Astrocyte (in vitro differentiated cells and primary cell): ENCODE measurements around the gene PACS2. TPM values are rescaled to one million over a fixed set of nuclear protein-coding genes. Genes with fewer than 3 reads are reported as not detected.

ENCODE experiments used
- DNase-seq: peaks from one replicate; pipeline ENCODE4 v3.0.0-alpha.2; 2010; ENCODE audit warnings: low read depth
- FAIRE-seq: peaks from 2 replicates; lab custom pipeline; 2011; peaks lifted over from hg19 to GRCh38; lab: Jason Lieb, UNC
- H2AFZ ChIP-seq: 2 replicates; pipeline ENCODE4 v1.6.0; 2012; ENCODE audit warnings: low read depth, low read length, inconsistent platforms
- H3K27ac ChIP-seq: 2 replicates; pipeline ENCODE4 v1.5.1; 2011; ENCODE audit warnings: low read depth, low read length, inconsistent platforms
- H3K27me3 ChIP-seq: 2 replicates; pipeline ENCODE4 v1.6.0; 2011; ENCODE audit warnings: low read length, inconsistent platforms; ENCODE audit not compliant: insufficient read depth
- H3K36me3 ChIP-seq: 2 replicates; pipeline ENCODE4 v1.5.1; 2011; ENCODE audit warnings: low read length, inconsistent platforms; ENCODE audit not compliant: insufficient read depth
- H3K4me1 ChIP-seq: 2 replicates; pipeline ENCODE4 v1.5.1; 2011; ENCODE audit warnings: low read length, inconsistent platforms; ENCODE audit not compliant: insufficient read depth
- H3K4me2 ChIP-seq: 2 replicates; pipeline ENCODE4 v1.6.0; 2012; ENCODE audit warnings: low read length, inconsistent platforms
- H3K4me3 ChIP-seq: 2 replicates; pipeline ENCODE4 v1.5.1; 2011; ENCODE audit warnings: low read depth, mild to moderate bottlenecking, low read length, inconsistent platforms; ENCODE audit not compliant: insufficient read depth
- H3K79me2 ChIP-seq: 2 replicates; pipeline ENCODE4 v1.6.0; 2012; ENCODE audit warnings: mild to moderate bottlenecking, low read length, inconsistent platforms; ENCODE audit not compliant: insufficient read depth
- H3K9ac ChIP-seq: 2 replicates; pipeline ENCODE4 v1.6.0; 2012; ENCODE audit warnings: mild to moderate bottlenecking, low read length, inconsistent platforms
- H3K9me3 ChIP-seq: 2 replicates; pipeline ENCODE4 v1.5.1; 2012; ENCODE audit warnings: low read depth, mild to moderate bottlenecking, low read length, inconsistent platforms; ENCODE audit not compliant: insufficient read depth
- H4K20me1 ChIP-seq: 2 replicates; pipeline ENCODE4 v1.6.0; 2012; ENCODE audit warnings: low read length, inconsistent platforms; ENCODE audit not compliant: insufficient read depth
- H3K27ac Mint-ChIP-seq: one replicate; pipeline ENCODE4 v1.8.0; 2021; ENCODE audit warnings: mild to moderate bottlenecking, mixed read lengths; ENCODE audit not compliant: unreplicated experiment
- H3K27me3 Mint-ChIP-seq: one replicate; pipeline ENCODE4 v1.8.0; 2021; ENCODE audit warnings: low read depth, mixed read lengths; ENCODE audit not compliant: unreplicated experiment
- H3K36me3 Mint-ChIP-seq: one replicate; pipeline ENCODE4 v1.8.0; 2021; ENCODE audit warnings: low read depth, mixed read lengths; ENCODE audit not compliant: unreplicated experiment
- H3K4me1 Mint-ChIP-seq: one replicate; pipeline ENCODE4 v1.8.0; 2021; ENCODE audit warnings: low read depth, mixed read lengths; ENCODE audit not compliant: unreplicated experiment
- H3K4me3 Mint-ChIP-seq: one replicate; pipeline ENCODE4 v1.8.0; 2021; ENCODE audit warnings: mild to moderate bottlenecking, moderate library complexity, mixed read lengths; ENCODE audit not compliant: unreplicated experiment
- H3K9me3 Mint-ChIP-seq: one replicate; pipeline ENCODE4 v1.8.0; 2021; ENCODE audit warnings: mild to moderate bottlenecking, mixed read lengths; ENCODE audit not compliant: unreplicated experiment
- CTCF ChIP-seq: IDR thresholded peaks from 2 replicates; pipeline ENCODE4 v1.5.1; 2011; ENCODE audit warnings: low read depth, mild to moderate bottlenecking, inconsistent platforms, low read length, moderate library complexity; ENCODE audit not compliant: insufficient read depth
- EZH2 ChIP-seq: IDR thresholded peaks from 2 replicates; pipeline ENCODE4 v1.6.1; 2012; ENCODE audit warnings: mild to moderate bottlenecking, low read length, inconsistent platforms; ENCODE audit not compliant: insufficient read depth
- total RNA-seq: library from RNA; stranded (reverse); gene quantifications from 2 replicates; pipeline ENCODE4 v1.2.1, GENCODE V29; 2021

PACS2 gene
- total RNA-seq, 1 donor from 2014 or later = 51.0 TPM

- H4K20me1 ChIP-seq = peaks cover 82% of the 10 kb centered on the region
- DNase-seq = no peak
- Mint-ChIP-seq H3K4me1 (peaks cover 5% of the 10 kb centered on the region), H3K27me3 (no peaks in the 10 kb centered on the region), H3K36me3 (no peaks in the 10 kb centered on the region), H3K9me3 (no peaks in the 10 kb centered on the region), H3K27ac (peak overlapping the region; percentile 26), H3K4me3 (no peak overlapping the region)
- TF ChIP-seq EZH2 (no peak), CTCF (no peak)
- H3K79me2 ChIP-seq = peaks cover 68% of the 10 kb centered on the region
- no peak overlapping the region for H3K4me2 ChIP-seq
- H3K4me1 ChIP-seq = peaks cover 5% of the 10 kb centered on the region
- no peak for FAIRE-seq
- H3K36me3 ChIP-seq = no peaks in the 10 kb centered on the region
- H2AFZ ChIP-seq = no peak overlapping the region
- no peak overlapping the region for H3K4me3 ChIP-seq
- H3K27me3 ChIP-seq = no peaks in the 10 kb centered on the region
- no peak overlapping the region for H3K9ac ChIP-seq
- H3K9me3 ChIP-seq = no peaks in the 10 kb centered on the region
- no peak overlapping the region for H3K27ac ChIP-seq
These were observed 23.8 kb upstream of the PACS2 start for GRCh38 chr14:105290621-105291346.

GRCh38 chr14:105292826-105293711 is 21.5 kb upstream of the PACS2 start:
- Histone ChIP-seq H3K27ac (no peak overlapping the region), H2AFZ (no peak overlapping the region), H3K4me1 (peaks cover 5% of the 10 kb centered on the region), H3K9ac (no peak overlapping the region), H3K9me3 (no peaks in the 10 kb centered on the region), H3K4me3 (no peak overlapping the region), H3K79me2 (peaks cover 72% of the 10 kb centered on the region), H3K4me2 (no peak overlapping the region), H3K36me3 (no peaks in the 10 kb centered on the region), H4K20me1 (peaks cover 75% of the 10 kb centered on the region), H3K27me3 (no peaks in the 10 kb centered on the region)
- no peaks in the 10 kb centered on the region for H3K9me3 Mint-ChIP-seq
- H3K36me3 Mint-ChIP-seq = no peaks in the 10 kb centered on the region
- no peak overlapping the region for H3K4me3 Mint-ChIP-seq
- FAIRE-seq (no peak), DNase-seq (no peak)
- H3K27ac Mint-ChIP-seq = no peak overlapping the region
- TF ChIP-seq CTCF (no peak), EZH2 (no peak)
- no peaks in the 10 kb centered on the region for H3K27me3 Mint-ChIP-seq
- H3K4me1 Mint-ChIP-seq = peaks cover 5% of the 10 kb centered on the region
